ENCODE measurements around the gene NXPH3.

NXPH3 gene

DNA sequence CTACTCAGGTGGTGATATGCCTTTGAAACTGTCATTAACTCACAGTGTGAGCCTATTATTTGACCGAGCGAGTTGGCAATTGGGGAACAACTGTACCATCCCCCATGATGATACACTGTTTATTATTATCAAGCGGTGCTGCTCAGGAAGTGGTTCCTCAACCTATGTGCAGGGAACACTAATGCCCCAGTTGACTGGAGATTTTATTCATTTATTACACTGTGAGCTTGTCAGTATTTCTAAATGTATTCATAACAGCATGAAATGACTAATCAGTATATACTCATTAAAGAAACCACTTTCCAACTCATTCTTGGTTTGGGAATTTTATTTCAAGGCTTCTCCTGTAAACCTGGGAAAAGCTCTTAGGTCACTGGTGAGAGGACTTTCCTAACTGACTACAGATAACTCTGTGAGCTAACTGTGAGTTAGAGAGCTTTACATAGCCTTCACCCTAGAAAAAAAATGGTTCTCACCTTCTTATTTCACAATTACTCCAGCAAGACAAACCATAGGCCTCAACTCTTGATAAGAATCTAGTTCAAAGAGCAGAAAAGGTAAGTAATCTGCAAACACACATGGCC, 42.4 kb downstream of the NXPH3 start:
- ATAC-seq (replicated peaks) = no peak
- peaks cover 3% of the 10 kb centered on the region in 2 donors for H3K4me1 Mint-ChIP-seq (ENCODE audit: low read depth in 2 of 2)
- no peak for DNase-seq
- H3K27me3 Mint-ChIP-seq = no peaks in the 10 kb centered on the region
- H3K4me3 Mint-ChIP-seq = no peak overlapping the region
- peaks cover 79% of the 10 kb centered on the region for H3K36me3 Mint-ChIP-seq (ENCODE audit: insufficient read depth)
- no peak overlapping the region for H3K27ac Mint-ChIP-seq
- no peaks in the 10 kb centered on the region for H3K9me3 Mint-ChIP-seq

DNA sequence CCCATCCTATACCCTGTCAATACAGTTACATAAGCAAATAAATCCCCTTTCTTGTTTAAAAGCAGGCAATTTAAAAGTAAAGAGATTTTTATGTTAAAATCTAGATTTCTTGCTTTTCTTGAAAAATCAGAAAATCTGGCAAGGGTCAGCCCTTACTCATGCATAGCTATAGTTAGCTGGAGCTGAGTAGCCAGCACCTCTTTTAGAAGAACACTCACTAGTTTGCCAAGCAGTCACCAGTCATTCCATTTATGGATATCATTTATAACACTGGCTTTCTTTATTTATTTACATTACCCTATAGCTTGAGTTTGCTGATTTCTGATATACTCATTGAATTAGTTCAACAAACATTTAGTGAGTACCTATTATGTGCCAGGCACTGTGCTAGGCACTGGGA, 45.7 kb downstream of the NXPH3 start:
- H3K4me3 Mint-ChIP-seq = no peak overlapping the region
- no peaks in the 10 kb centered on the region for H3K9me3 Mint-ChIP-seq
- peaks cover 62% of the 10 kb centered on the region for H3K36me3 Mint-ChIP-seq (ENCODE audit: insufficient read depth)
- no peak for ATAC-seq (replicated peaks)
- peaks cover 2 to 9% of the 10 kb centered on the region in 2 donors for H3K4me1 Mint-ChIP-seq (ENCODE audit: low read depth in 2 of 2)
- no peak for DNase-seq
- H3K27ac Mint-ChIP-seq = peak overlapping the region in 1 of 2 donors; percentile 66
- no peaks in the 10 kb centered on the region for H3K27me3 Mint-ChIP-seq

DNA sequence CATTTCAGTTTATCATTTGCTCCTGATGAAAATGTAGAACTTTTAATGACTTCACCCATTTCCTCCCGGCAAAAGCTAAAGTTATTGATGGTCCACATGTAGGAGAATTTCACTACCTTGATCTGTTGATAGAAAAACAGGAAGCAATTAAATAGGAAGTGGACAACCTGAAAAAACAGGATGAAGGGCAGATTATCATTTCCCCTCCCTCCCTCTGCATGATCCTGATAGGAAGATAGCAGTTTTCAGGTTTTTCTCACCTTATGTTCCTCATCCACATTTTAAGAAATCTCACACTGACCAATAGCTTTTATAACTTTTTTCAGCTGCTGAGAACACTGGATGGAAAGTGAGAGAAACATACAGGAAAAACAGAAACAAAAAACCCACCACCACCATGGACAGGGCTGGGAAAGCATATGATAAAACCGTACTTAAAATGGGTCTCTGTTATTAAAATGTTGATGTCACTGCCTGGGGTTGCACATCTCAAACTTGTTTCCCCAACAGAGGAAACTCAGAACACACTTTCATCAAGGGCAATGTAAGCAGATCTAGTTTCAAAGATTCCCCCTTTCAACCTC, 46.4 kb downstream of the NXPH3 start:
- Mint-ChIP-seq H3K27ac (no peak overlapping the region), H3K4me1 (ENCODE audit: low read depth in 2 of 2) (peaks cover 0 to 5% of the 10 kb centered on the region in 2 donors), H3K4me3 (no peak overlapping the region), H3K36me3 (ENCODE audit: insufficient read depth) (peaks cover 56% of the 10 kb centered on the region), H3K9me3 (no peaks in the 10 kb centered on the region), H3K27me3 (no peaks in the 10 kb centered on the region)
- ATAC-seq (replicated peaks) (no peak), DNase-seq (no peak)

DNA sequence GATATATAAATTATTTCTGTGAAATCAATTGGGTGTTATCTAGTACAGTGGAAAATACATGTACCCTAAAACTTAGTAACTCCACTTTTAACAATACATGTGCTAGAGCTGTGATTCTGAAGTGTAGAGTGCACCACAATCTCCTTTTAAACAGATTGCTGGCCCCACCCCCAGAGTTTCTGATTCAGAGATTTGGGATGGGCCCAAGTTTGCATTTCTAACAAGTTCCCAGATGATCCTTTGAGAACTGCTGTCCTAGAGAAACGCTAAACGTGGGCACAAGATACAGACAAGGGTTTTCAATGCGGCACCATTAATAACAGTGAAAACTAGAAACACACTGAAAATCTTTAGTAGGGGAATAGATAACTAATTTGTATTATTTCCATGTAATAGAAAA, 49.2 kb downstream of the NXPH3 start:
- DNase-seq (no peak), ATAC-seq (replicated peaks) (no peak)
- peaks cover 5 to 18% of the 10 kb centered on the region in 2 donors for H3K4me1 Mint-ChIP-seq (ENCODE audit: low read depth in 2 of 2)
- H3K27me3 Mint-ChIP-seq = no peaks in the 10 kb centered on the region
- no peak overlapping the region for H3K27ac Mint-ChIP-seq
- peaks cover 31% of the 10 kb centered on the region for H3K36me3 Mint-ChIP-seq (ENCODE audit: insufficient read depth)
- H3K4me3 Mint-ChIP-seq = no peak overlapping the region
- no peaks in the 10 kb centered on the region for H3K9me3 Mint-ChIP-seq

DNA sequence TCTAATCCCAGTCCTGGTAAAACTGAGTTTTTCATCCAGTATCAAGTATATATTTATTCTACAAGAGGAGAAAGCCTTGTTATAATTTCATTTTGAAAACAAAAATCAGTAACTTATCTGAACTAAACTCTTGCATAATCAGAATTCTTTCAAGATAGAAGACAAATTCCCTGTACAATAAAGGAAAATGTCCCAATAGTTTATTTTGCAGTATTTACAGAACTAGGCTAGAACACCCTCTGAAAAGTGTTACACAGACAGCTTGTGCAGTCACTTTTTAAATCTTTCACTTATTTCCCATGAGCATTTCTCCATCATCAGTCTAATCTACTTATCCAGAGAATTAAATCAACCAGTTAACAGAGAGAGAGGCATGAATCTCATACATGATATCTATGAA, 53.8 kb downstream of the NXPH3 start:
- DNase-seq (no peak), ATAC-seq (replicated peaks) (no peak)
- H3K36me3 Mint-ChIP-seq (ENCODE audit: insufficient read depth) = no peaks in the 10 kb centered on the region
- peaks cover 9 to 33% of the 10 kb centered on the region in 2 donors for H3K4me1 Mint-ChIP-seq (ENCODE audit: low read depth in 2 of 2)
- H3K4me3 Mint-ChIP-seq = no peak overlapping the region
- no peaks in the 10 kb centered on the region for H3K9me3 Mint-ChIP-seq
- peak overlapping the region in 1 of 2 donors; percentile 76 for H3K27ac Mint-ChIP-seq
- H3K27me3 Mint-ChIP-seq = no peaks in the 10 kb centered on the region

DNA sequence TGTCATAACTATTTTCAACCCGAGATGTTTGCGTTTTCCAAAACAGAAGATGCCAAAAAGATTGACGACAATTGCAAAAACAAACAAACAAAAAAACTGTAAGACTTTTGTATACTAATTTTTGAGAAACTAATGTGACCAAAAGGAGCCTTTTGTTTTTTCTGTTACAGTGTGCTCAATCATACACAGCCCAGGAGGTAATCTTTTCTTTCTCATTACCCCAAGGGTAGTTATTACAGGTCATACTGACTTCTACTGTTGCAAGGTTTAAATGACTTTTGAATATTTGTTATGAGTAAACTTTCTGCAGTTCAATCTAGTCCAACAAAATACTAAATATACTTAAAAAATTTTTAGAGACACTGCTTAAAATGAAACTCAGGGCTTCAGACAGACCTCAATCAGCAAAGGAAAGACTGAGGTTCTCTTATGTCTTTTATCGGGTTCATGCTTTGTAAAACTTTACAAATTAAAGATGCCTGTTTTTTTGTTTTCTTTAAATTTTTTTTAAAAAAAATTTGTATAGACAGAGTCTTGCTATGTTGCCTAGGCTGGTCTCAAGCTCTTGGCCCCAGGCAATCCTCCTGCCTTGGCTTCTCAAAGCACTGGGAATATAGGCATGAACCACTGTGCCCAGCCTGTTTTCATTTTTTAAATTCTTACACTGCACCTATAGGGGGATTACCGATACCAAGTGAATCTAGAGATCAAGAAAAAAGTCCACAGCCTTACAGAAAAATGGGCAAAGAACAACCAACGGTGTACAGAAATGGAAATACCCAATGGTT, 54.6 kb downstream of the NXPH3 start:
- Mint-ChIP-seq H3K27me3 (no peaks in the 10 kb centered on the region), H3K9me3 (no peaks in the 10 kb centered on the region), H3K4me1 (ENCODE audit: low read depth in 2 of 2) (peaks cover 9 to 41% of the 10 kb centered on the region in 2 donors), H3K36me3 (ENCODE audit: insufficient read depth) (peaks cover 4% of the 10 kb centered on the region), H3K27ac (peak overlapping the region in 1 of 2 donors; percentile 76), H3K4me3 (no peak overlapping the region)
- DNase-seq (no peak), ATAC-seq (replicated peaks) (no peak)

DNA sequence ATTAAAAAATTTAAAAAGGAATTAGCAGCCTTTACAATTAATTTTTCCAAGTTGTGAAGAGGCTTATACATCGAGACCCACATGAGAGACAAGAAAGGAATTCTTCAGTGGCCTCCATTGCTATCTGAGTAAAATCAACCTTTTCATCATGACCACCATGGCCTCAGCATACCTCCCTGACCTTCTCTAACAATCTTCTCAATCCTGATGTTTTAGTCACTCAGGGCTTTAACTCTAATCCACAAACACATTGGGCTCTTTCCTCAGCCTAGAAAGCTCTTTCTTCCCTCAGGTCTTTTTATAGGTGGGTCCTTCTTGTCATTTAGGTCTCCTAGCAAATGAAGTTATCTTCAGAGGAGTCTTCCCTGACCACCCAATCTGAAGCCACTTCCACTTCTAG, 55.8 kb downstream of the NXPH3 start:
- no peaks in the 10 kb centered on the region for H3K27me3 Mint-ChIP-seq
- DNase-seq = no peak
- H3K27ac Mint-ChIP-seq = peak overlapping the region in 1 of 2 donors; percentile 88
- H3K4me1 Mint-ChIP-seq (ENCODE audit: low read depth in 2 of 2) = peaks cover 9 to 41% of the 10 kb centered on the region in 2 donors
- H3K9me3 Mint-ChIP-seq = no peaks in the 10 kb centered on the region
- H3K4me3 Mint-ChIP-seq = no peak overlapping the region
- H3K36me3 Mint-ChIP-seq (ENCODE audit: insufficient read depth) = peaks cover 12% of the 10 kb centered on the region
- ATAC-seq (replicated peaks) = no peak

Data from effector memory CD8-positive, alpha-beta T cell (primary cell).